A204.1 (cell line): ENCODE results near the gene ZSCAN9.
A peak's percentile ranks its signal among the peaks of the same experiment; 100 is the strongest.

Experiments used
- FAIRE-seq: peaks from 2 replicates; lab custom pipeline; 2012; peaks lifted over from hg19 to GRCh38; lab: Jason Lieb, UNC

ZSCAN9 gene

GRCh38 chr6:28225056-28225834 lies at the start of gene ZSCAN9:
Gene ZSCAN9, plus strand, starts transcription at chr6:28225275. Its CDS starts 1,810 bp downstream, at chr6:28227085.
- FAIRE-seq = peak; percentile 85

DNA sequence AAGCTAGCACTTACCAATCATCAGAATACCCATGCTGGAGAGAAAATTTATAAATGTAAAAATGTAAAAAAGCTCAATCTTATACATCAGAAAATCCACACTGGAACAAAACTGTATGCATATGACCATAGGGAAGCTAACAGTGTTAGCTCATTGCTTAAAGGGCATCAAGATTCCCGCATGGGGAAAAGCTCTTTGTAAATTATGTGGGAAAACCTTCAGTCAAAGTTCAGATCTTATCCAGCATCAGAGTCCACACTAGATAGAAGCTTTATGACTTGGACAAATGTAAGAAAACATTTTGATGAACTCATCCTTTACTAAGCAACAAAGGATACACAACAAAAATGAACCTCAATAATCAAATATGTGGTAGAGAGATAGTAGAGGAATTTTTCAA lies 48.7 kb upstream of the ZSCAN9 start:
- no peak for FAIRE-seq

GRCh38 chr6:28182255-28182654 lies 42.8 kb upstream of the ZSCAN9 start:
- FAIRE-seq = no peak

DNA sequence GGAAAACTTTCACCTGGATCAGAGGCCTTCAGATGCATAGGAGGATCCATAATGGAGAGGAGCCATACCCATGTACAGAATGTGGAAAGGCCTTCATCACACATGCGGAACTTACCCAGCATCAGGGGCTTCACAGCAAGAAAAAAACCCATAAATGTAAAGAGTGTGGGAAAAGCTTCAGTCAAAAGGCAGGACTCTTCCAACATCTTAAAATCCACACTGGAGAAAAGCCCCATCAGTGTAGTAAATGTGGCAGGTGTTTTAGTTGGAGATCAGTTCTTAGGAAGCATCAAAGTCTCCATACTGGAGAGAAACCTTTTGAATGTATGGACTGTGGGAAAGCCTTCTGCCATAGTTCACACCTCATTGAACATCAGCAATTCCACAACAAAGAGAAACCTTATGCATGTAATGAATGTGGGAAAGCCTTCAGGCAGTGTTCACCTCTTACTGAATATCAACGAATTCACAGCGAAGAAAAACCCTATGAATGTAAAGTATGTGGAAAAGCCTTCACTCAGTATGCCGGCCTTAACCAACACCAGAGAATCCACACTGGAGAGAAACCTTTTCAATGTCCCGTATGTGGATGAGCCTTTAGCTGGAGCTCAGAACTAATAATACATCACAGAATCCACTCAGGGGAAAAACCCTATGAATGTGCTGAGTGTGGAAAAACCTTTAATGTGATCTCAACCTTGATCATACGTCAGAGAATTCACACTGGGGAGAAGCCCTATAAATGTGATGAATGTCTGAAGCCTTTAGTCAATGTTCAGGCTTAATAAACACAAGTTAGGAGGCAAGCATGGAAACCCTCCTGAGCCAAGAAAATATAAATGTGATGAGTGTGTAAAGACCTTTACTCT lies 36.7 kb upstream of the ZSCAN9 start:
- FAIRE-seq = no peak

GRCh38 chr6:28200020-28200419 lies 25.1 kb upstream of the ZSCAN9 start:
- no peak for FAIRE-seq

GRCh38 chr6:28203201-28203600 lies 21.9 kb upstream of the ZSCAN9 start:
- no peak for FAIRE-seq

GRCh38 chr6:28205879-28206278 lies 19.2 kb upstream of the ZSCAN9 start:
- FAIRE-seq = no peak

DNA sequence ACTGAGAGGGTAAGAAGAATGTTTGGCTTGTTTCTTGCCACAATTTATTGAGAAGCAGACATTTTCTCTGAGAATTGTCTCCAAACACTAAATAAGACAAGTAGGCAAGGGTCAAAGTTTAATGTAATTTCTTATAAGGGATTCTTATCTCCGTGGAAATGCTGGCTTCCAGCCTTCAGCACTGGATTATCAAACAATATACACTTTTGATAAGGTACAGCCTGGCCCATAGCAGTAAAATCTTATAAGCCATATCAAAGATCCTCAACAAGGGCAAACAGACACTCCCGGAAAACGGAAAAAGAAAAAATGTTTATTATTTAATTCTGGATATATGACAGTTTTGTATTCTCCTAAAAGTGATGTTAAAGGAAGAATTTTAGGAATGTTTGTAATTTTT lies 18.5 kb upstream of the ZSCAN9 start:
- no peak for FAIRE-seq

DNA sequence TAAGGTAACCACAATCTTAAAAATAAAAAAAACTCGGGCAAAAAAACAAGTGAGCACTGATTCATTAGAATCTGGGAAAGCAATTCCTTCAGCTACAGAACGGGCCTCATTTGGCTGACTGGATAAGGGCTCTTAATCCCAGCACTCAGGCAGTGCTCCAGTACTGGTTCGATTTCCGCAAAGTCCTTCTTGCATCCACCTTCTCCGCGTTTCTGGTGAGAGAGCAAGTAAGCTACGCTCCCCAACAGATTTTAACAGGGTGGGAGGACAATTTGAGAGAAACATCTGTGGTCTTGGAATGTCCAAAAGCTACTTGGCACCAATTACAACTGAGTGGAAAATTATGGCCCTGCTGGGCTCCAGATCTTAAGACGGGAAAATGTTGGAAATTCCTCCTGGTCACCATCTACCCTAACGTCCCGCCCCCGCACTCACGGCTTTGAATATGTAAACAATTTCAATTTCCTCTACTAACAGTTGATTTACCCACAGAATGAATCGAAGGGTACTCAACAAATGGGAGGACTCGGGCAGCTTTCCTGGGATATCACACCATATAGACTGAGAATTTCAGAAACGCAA lies 18.1 kb upstream of the ZSCAN9 start:
- FAIRE-seq = no peak

DNA sequence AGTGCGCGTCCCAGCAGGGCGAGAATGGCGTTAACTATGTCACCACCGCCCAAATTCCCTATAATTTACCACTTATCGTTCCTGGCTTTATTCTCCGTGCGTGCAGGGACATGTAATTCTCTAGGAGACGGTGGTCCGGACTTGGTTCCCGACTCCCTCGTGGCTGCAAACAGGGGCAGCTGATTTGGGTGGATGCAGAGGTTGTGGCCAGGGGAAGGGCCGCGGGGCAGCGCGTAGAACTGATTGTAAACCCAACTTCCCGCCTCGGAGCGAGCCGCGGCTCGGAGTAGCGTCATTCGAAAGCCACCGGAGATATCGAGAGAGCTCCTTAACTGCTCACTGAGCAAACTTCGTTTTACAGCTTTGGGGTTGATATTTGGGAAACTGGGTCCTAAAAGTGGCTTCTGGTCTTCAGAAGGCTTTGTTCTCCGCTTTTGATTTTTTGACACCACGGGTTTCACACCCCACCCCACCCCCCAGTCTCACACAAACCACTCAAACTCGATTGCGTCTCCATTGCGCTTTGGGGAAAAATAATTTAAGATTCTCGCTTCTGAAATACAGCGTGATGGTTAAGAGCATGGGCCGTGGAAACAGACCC lies 17.5 kb upstream of the ZSCAN9 start:
- FAIRE-seq = no peak

- no peak for FAIRE-seq
Measured at GRCh38 chr6:28208111-28208659, 16.9 kb upstream of the ZSCAN9 start.

DNA sequence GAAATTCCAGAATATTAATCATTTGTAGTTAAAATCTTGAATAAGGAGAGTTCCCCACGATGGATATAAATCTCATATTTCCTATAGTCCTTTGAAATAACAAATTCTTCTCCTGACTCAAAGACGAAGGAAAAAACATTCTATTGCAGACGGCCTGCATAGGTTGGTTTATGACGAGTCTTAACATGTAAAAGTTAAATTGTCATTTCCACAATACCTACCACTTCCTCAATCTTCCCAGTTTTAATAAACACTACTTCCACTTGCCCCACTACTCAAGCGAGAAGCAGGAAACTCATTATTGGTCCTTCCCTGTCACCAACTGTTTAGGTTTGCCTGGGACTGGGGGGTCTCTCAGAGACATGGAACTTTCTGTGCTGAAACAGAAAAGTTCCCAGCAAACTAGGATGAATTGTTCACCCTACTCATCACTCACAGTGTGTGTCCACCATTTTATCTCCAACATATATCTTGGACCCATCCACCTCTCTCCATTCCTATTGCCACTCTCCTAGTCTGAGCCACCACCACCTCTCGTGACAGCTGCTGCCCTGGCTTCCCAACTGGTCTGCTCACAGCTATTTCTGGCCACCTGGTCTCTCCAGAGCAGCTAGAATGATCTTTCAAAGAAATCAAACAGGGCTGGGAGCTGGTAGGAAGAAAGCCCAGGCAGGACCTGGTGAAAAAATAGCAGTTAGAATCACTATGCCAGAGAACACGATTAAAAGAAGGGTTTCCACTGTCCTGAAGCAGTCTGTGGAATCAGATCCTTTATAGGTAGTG lies 15.1 kb upstream of the ZSCAN9 start:
- FAIRE-seq = no peak

GRCh38 chr6:28211840-28212509 lies 13.1 kb upstream of the ZSCAN9 start:
- FAIRE-seq = no peak

DNA sequence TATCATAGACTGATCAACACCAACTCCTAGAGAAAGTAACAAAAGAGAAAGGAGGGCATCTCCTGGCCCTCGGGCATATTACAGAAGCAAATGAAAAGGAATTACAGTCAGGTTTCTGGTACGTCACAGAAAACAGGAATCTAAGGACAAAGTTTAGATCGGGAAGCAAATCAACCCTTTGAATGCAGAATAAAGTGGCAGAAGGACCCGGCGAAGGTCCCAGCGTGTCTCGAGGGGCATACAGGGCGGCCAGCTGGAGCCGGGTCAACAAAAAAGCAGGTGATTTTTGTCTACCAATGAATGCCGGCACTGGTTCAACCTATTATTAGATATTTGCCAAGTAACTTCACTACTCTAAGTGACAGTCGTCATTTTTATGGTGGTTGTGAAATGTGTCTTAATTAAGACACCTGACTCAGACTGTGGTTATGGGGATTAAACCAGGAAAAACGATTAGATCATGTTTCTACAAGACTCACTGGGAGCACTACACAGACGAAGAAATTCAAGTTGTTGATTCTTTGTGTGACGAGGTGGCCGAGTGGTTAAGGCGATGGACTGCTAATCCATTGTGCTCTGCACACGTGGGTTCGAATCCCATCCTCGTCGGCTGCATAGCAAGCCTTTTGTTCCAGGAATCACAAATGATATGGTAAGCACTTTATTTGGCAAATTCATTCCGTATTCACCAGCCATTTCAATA lies 12.4 kb upstream of the ZSCAN9 start:
- FAIRE-seq = no peak

DNA sequence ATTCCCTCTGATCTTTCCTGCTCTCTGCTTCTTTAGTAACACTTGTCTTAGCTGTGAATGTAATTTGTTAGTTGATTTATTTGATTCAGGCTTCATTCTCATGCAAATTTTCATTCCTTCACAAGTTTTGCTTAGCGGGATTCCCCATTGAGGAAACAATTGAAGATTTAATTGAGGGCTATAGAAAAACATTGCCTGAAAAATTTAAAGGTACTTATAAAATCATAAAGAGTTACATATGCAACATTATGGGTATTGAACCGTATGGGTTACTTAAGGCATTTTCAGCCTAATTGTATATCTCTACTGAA lies 11.9 kb upstream of the ZSCAN9 start:
- FAIRE-seq = no peak

- no peak for FAIRE-seq
Measured at GRCh38 chr6:28215425-28215824, 9.7 kb upstream of the ZSCAN9 start.

- FAIRE-seq = no peak
Measured at GRCh38 chr6:28217890-28218289, 7.2 kb upstream of the ZSCAN9 start.

DNA sequence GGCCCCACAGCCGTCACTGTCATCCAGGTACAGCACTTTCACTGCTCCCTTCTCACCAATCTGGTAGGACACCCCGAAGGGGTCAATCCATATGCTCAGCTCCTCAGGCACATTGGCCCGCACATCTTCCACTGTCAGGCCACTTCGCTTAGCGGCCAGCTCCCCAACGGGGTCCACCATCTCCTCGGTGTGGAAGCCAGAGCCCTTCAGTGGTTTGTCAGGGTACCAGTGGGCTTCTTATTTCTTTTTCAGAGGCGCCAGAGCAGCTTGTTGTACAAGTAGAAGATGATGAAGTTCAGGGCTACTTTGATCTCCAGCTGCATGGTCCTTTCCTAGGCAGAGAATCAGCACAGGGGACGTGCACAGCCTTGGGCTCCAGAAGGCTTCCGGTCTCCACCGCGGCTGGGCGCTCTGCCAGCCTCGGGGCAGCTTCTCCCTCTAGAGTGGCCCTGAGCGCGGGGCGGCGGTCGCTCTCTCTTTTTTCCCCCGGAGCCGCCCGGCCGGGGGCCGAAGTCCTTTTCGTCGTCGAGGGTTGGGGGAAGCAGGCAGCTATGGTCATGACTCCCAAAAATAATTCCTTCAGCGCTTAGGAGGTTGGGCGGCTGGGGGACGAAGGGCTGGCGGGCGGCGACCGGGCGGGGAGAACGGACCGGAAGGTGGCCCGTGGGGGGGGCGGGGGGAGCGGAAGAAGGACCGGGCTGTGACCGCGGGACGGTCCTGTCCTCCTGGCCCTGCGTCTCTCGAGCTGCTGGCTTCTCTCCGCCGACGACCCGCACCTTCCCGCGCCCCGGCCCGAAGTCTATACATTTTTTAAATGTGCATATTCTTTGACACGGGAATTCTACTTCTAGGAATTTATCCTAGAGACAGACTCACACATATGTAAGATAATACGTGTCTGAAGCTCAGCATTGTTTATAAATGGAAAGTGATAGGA lies 6.5 kb upstream of the ZSCAN9 start:
- FAIRE-seq = no peak
